HG03575 (cell line): ENCODE results near the gene TNN.

Source experiments
- ATAC-seq: cut with Tn5 transposase; IDR thresholded peaks from one replicate; pipeline ENCODE4 v1.9.1; 2021; ENCODE audit not compliant: unreplicated experiment, insufficient number of reproducible peaks, low FRiP score; ENCODE audit errors: extremely low read depth

The TNN gene

DNA sequence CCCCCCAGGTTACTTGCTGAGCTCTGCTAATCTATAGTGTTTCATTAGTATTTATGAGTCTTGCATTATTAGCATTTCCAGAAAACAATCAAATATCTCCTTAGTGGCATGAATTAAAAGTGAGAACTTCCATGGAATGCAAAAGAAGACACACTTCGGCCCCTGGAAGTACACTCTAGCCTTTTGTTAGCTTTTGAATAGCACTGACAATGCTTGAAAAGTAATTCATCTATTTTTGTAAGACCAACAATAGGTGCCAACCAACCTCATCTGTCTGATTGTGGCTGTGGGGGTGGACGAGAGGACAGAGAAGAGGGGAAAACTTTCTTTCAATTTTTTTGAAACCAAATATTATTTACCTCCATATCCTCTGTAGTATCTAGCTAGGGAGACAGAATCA lies 97.1 kb downstream of the TNN start:
- no peak for ATAC-seq

DNA sequence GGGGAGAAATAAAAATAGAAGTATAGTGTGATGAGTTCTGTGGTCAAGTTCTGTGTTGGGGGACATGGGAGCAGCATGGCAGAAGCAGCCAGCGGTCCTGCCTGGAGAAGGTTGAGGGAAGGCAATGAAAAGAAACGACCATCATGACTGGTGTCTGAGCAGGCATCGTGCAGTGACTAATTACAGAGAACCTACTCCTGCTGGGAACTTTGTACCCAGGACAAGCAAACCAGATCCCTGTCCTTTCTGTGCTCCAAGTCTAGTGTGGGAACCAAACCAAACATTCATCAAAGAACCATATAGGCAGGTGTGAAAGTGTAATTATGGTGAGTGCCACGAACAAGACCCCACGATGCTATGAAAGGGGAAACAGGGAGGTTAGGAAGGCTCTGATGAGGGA lies 99.1 kb downstream of the TNN start:
- ATAC-seq: no peak

GRCh38 chr1:175167861-175168260 lies 100.2 kb downstream of the TNN start:
- ATAC-seq: no peak

GRCh38 chr1:175168782-175169181 lies 101.1 kb downstream of the TNN start:
- ATAC-seq: no peak

DNA sequence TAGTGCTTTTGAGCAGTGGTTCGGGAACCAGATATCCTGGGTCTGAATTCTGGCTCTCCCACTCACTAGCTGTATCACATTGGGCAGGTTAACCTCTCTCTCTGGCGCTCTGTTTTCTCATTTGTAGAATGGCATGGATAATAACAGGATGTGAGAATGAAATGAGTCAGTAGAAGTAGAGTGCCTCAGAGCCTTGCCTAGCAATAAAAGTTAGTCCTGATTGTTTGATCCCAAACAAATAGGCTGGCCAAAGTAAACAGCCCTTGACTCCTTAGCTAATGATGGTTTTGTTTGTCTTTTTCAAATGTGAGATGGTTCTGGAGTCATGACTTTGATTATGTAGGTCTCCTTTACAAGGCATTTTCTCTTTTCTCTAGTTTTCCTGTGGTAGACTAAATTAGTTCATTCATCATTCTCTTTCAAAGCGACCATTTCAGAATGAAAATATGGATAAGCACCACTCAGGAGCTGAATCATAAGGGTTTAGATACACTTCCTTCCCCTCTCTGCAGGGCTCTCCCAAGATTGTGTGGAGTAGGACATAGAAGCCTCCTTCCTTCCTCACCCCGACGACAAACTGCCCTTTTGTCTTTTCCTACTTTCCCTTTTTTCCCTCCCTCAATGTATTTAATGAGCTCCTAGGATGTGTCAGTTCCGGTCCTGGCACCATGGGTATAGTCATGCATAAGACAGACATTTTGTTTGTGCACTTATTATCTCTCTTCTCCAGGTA lies 101.8 kb downstream of the TNN start:
- no peak for ATAC-seq

DNA sequence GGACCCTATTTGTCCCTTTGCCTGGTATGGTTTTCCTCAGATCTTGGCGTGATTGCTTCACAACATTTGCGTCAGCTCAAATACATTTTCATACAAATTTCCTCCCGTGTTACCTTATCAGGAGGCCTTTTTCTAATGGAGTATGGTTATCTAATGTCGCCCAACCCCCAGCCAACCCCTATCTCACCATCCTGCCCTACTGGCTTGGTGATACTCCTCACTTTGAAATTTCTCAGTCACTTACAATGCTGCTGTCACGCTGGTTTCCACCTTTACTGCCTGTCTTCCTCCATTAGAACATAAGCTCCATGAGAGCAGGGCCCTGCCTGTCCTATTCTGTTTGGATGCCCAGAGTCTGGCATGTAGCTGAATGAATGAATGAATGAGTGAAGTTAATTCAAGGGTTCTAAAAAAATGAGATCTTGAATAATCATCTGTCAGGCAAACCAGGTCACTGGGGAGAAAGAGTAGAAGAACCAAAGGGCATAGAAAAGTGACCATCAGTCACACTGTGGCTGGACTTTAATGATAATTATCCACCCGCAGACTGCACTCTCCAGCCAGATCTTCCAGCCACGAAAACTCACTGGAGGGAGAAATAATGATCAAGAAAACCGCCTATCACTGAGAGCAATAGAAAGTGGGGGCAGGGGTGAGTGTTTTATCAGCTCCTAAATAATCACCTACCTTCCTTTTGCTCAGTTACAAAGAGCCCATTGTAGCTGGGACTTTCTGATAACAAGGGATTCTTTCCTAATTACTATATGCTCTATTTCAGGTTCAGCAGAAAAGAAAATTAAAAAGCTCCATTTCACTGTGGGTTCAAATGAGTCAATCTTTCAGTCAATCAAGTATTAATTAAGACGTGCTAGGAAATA lies 103.6 kb downstream of the TNN start:
- ATAC-seq: no peak

- ATAC-seq: no peak
Observed at GRCh38 chr1:175172503-175172902, 104.9 kb downstream of the TNN start.

- ATAC-seq: no peak
Observed at GRCh38 chr1:175173531-175173930, 105.9 kb downstream of the TNN start.

DNA sequence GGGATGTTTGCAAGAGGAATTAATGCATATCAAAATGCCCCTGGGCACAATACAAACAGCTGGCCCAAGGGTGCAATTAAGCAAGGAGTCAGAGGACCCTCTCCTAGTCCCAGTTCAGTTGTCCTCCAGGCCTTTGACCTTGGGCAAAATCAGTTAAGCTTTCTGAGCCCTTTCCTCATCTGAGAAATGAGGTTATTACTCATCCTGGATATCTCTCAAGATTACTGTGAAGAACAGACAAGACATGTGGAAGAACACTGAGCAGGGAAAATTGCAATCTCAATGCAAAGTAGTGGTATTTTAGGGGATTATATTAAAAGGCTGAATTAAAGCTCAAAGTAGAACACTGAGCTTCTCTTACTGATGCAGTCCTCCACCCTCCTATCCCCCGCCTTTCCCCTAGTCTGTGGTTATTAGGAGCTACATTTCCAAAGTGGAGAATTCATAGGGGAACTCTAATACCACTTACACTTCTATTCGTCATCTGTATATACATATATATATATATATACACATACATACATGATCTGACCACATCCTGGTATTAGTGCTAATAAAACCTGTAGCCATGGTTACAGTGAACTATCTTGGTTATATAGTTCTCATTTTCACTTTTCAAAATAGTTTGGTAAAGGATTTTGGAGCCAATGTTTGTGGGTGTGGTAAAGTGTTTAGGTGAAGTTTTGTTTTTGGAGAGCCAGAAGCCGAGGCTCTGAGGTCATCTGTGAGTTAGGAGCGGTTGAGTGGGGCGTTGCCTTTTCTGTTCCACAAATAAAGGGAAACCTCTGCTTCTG lies 106.9 kb downstream of the TNN start:
- ATAC-seq: peak; percentile 48

DNA sequence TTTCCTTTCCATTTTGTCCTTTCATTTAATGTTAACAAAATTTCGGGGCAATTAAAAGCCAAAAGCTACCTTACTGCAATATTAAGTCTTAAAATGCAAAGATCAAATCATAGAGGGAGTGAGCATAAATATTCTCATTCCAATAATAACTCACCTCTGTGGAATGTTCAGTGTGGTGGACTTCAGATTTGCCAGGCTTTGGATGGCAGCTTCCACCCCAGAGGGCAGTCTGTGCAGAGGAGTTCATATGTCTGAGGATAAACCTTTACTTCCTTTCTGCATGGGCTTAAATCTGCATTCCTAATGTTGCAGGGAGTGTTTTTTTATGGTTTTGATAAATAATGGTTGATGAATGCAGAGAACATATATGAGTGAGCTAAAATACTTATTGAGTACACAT lies 108.6 kb downstream of the TNN start:
- no peak for ATAC-seq

GRCh38 chr1:175178056-175178455 lies 110.4 kb downstream of the TNN start:
- no peak for ATAC-seq

- no peak for ATAC-seq
Observed at GRCh38 chr1:175178456-175178855, 110.8 kb downstream of the TNN start.

DNA sequence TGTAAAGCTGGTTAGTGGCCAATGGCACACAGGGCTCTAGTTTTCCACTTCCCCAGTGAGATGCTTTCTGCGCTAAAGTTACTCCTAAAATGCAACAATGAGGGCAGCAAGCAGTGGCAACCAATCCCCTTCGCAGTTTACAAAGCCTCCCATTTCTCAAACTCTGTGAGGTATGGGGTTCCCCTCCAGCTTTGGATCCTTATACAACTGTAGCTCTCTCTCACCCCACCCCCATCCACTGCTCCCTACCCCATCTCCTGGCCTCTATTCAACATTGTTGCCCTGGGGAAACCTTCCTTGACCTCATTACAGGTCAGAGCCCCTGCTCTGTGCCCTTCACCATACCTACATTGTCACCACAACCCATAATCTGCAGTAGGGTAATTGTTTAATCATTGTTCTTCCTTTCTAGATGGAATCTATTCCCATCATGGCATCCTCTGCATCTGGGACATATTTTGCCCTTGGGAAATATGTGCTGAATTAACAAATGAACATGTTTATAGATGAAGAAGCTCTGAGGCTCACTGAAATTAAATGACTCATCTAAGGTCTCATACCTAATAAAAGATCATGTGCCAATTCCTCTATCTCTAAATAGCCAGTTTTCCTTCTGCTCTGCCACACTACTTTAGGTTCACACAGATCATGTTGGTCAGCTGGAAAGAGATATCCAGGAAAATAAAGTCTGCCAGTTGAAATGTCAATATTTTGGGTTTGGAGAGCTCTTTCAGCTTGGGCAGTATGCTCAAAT lies 112.4 kb downstream of the TNN start:
- no peak for ATAC-seq

- no peak for ATAC-seq
Observed at GRCh38 chr1:175182201-175182746, 114.6 kb downstream of the TNN start.

DNA sequence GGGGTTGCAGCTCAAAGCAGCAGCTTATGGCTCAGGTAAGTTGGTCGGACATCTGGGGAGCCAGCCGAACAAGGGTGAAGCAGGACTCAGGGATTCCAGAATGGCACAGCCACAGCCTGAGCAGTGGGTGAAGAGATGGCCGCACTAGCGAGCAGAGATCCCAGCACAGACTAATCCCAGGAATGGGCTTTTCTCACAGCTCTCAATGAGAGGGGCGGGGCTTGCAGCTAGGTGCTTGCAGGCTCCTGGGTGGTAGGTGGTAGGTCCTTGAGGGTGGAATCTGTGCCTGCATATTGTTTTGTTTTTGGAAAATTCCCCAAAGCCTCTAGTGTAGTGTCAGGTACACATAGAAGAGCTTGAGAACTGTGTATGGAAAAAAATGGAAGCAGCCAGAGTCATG lies 116.0 kb downstream of the TNN start:
- ATAC-seq: no peak

DNA sequence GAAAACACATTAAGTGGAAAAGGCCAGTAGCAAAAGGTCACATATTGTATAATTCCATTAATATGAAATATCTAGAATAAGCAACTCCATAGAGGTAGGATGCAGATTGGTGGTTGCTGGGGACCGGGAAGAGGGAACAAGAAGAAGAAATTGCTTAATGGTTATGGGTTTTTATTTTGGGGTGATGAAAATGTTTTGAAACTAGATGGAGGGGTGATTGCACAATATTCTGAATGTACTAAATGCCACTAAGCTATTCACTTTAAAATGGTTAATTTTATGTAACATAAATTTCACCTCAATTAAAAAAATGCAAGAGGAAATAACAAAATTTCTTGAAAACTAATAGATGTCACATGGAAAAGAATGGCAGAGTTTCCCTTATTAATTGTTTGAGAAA lies 118.3 kb downstream of the TNN start:
- ATAC-seq: no peak

DNA sequence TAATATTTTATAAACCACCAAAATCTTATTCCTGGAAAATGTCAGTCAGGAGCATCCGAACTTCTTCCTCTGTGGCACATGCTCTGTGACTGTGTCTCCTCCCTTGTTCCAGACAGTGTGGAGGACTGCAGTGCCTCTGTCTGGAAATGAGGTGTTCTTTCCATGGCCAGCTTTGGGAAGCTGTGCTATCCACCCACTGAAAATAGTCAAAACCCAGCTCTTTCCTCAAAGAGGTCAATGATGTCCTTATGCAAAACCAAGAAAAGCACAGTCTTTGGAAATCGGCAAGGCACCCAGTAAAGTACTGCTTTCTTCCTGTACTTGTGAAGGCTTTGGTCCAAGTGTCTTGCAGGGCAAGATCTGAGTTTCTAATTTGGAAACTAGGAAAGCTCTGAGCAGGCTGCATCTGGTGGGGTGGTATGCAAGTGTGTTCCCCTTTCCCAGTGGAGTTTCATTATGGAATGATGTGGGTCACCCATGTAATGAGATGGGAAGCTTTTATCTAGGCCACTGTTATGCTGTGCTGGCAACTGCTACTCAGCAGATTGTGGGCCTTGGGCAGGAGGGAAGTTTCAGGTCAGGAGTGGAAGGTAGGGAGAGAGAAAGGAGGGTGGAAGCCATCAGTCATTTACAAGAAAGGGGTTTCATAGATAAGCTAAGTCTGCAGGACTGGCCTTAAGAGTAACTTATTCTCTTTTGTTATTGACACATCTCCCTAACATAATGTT lies 119.0 kb downstream of the TNN start:
- no peak for ATAC-seq

- peak; percentile 43 for ATAC-seq
Observed at GRCh38 chr1:175188936-175189335, 121.3 kb downstream of the TNN start.
